K562 (cell line): ENCODE data around the gene UBASH3B. TPM values are rescaled to one million over a fixed set of nuclear protein-coding genes. Genes with fewer than 3 reads are reported as not detected.

ENCODE experiments used
- ATAC-seq: fragments of 200-7000 bp; cut with Tn5 transposase; 3 replicates; pipeline ENCODE4 v1.9.1; 2020; ENCODE audit warnings: moderate library complexity
- BruUV-seq: library from RNA; stranded (reverse); fragments of 400-500 nt; replicated peaks from 2 replicates; lab custom pipeline; 2021; lab: Mats Ljungman, UMichigan
- CTCF ChIA-PET: fragments of 300-600 bp; formaldehyde crosslinking; extraction: SDS; loops from one replicate; lab custom pipeline; 2021; ENCODE audit warnings: low intra/inter-chr PET ratio; lab: Yijun Ruan, JAX
- POLR2A ChIA-PET: fragments of 300-600, 350-650 bp; sonication (Branson Sonifier 250); formaldehyde crosslinking; extraction: SDS; loops from one replicate; lab custom pipeline; 2021; ENCODE audit warnings: antibody characterized with exemption, inconsistent platforms; lab: Yijun Ruan, JAX
- DNase-seq, 4 experiments: peaks; one replicate each; pipeline versions ENCODE4 v3.0.0 to v3.0.0-alpha.2; 2011 to 2018; ENCODE audit warnings: low spot score in 3 of 4, mixed read lengths in 3 of 4; ENCODE audit errors: extremely low read depth in 1 of 4
- FAIRE-seq: peaks from 2 replicates; lab custom pipeline; 2011; peaks lifted over from hg19 to GRCh38; lab: Jason Lieb, UNC
- H2AFZ ChIP-seq: 2 replicates; pipeline ENCODE4 v1.6.0; 2011; ENCODE audit warnings: low read depth, low read length, control low read depth, inconsistent platforms
- H3K27ac ChIP-seq: fragments of 200-600 bp; 3 replicates; pipeline ENCODE4 v1.8.0; 2011; ENCODE audit warnings: low read depth, mild to moderate bottlenecking, control low read depth, inconsistent platforms, low read length, moderate library complexity, mixed read lengths; ENCODE audit errors: extremely low read depth
- H3K27me3 ChIP-seq, 2 experiments: fragments of 300-600 bp in 1 of 2; 2 replicates in 1 of 2; 3 replicates in 1 of 2; pipeline versions ENCODE4 v1.6.0 to v1.8.0; 2011; ENCODE audit warnings: inconsistent platforms in 2 of 2, low read length in 2 of 2, mild to moderate bottlenecking in 1 of 2, mixed read lengths in 1 of 2, moderate library complexity in 1 of 2; ENCODE audit not compliant: control insufficient read depth in 2 of 2, insufficient read depth in 2 of 2
- H3K36me3 ChIP-seq: fragments of 300-600 bp; 3 replicates; pipeline ENCODE4 v1.8.0; 2011; ENCODE audit warnings: mild to moderate bottlenecking, low read length, inconsistent platforms; ENCODE audit not compliant: control insufficient read depth, insufficient read depth
- H3K4me1 ChIP-seq, 2 experiments: fragments of 200-600 bp in 1 of 2; replicated peaks in 1 of 2; 2 replicates in 1 of 2; 3 replicates in 1 of 2; pipeline versions ENCODE4 v1.5.1 to v1.8.0; 2011; ENCODE audit warnings: inconsistent platforms in 2 of 2, low read length in 2 of 2, mild to moderate bottlenecking in 1 of 2, mixed read lengths in 1 of 2, moderate library complexity in 1 of 2; ENCODE audit not compliant: control insufficient read depth in 2 of 2, insufficient read depth in 2 of 2
- H3K4me2 ChIP-seq: 2 replicates; pipeline ENCODE4 v1.6.1; 2011; ENCODE audit warnings: low read length, control low read depth, inconsistent platforms, mixed read lengths; ENCODE audit not compliant: insufficient read depth
- H3K4me3 ChIP-seq: fragments of 200-600 bp; sonication (generic), shearing (Covaris generic); 2 replicates; pipeline ENCODE4 v1.5.1; 2016; ENCODE audit warnings: control low read depth, inconsistent platforms
- H3K79me2 ChIP-seq: fragments of 200-600 bp; 3 replicates; pipeline ENCODE4 v1.8.0; 2011; ENCODE audit warnings: low read length, inconsistent platforms; ENCODE audit not compliant: control insufficient read depth, insufficient read depth
- H3K9ac ChIP-seq, 2 experiments: 2 replicates each; pipeline versions ENCODE4 v1.6.0 to v1.6.1; 2011; ENCODE audit warnings: low read depth in 2 of 2, low read length in 2 of 2, control low read depth in 1 of 2, inconsistent platforms in 1 of 2, mild to moderate bottlenecking in 1 of 2, mixed read lengths in 1 of 2; ENCODE audit not compliant: insufficient read depth in 1 of 2
- H3K9me1 ChIP-seq: one replicate; pipeline ENCODE4 v1.6.0; 2011; ENCODE audit warnings: inconsistent platforms, mild to moderate bottlenecking, low read length, moderate library complexity; ENCODE audit not compliant: control insufficient read depth, insufficient read depth
- H3K9me3 ChIP-seq: replicated peaks from 2 replicates; pipeline ENCODE4 v1.5.1; 2011; ENCODE audit warnings: low read depth, low read length, inconsistent platforms; ENCODE audit not compliant: control insufficient read depth, insufficient read depth
- H4K20me1 ChIP-seq: replicated peaks from 2 replicates; pipeline ENCODE4 v1.6.1; 2011; ENCODE audit warnings: low read length, inconsistent platforms, mixed read lengths; ENCODE audit not compliant: control insufficient read depth, insufficient read depth
- SMAD2 ChIP-seq: fragments of 150-350 bp; IDR thresholded peaks from 2 replicates; pipeline ENCODE4 v1.6.1; 2014; ENCODE audit warnings: low read depth, mild to moderate bottlenecking, low read length
- TCF15 ChIP-seq: fragments of 250-450 bp; sonication (Bioruptor Pico); IDR thresholded peaks from 2 replicates; pipeline ENCODE4 v1.8.0; 2022; ENCODE audit warnings: moderate library complexity, mild to moderate bottlenecking, inconsistent platforms
- TGIF2 ChIP-seq: sonication (generic); formaldehyde crosslinking; IDR thresholded peaks from 2 replicates; pipeline ENCODE4 v1.8.1; 2022; ENCODE audit warnings: mild to moderate bottlenecking, missing genetic modification reagents, moderate library complexity
- U2AF1 ChIP-seq: fragments of 200-400 bp; formaldehyde crosslinking; optimal IDR thresholded peaks from 2 replicates; pipeline ENCODE3; 2017; ENCODE audit warnings: mild to moderate bottlenecking, low read depth, low read length, moderate library complexity
- WGBS: fragments of 100-300 bp; shearing (Covaris generic); methylation state at CpG from one replicate; pipeline ENCODE4 v1.1.6; 2016; ENCODE audit warnings: low coverage, mixed read lengths; ENCODE audit not compliant: insufficient coverage; ENCODE audit errors: missing lambda C conversion rate; 5-methylcytosine and 5-hydroxymethylcytosine counted together
- in situ Hi-C: fragments of 300-500 bp; cut with MboI; formaldehyde crosslinking; loops from 4 replicates; pipeline ENCODE4 v1.15.0; 2018; ENCODE audit warnings: inconsistent platforms, mixed read lengths
- intact Hi-C: fragments of 100-400 bp; cut with micrococcal nuclease; formaldehyde crosslinking; loops from 2 replicates; pipeline ENCODE4 v1.14.2; 2022
- polyA plus RNA-seq, 8 experiments: library from polyadenylated mRNA; depleted of rRNA in 4 of 8; stranded (reverse) in 5 of 8; unstranded in 3 of 8; fragments of >200 nt; fragmentation: Nextera tagmentation in 2 of 8; fragmentation: Illumina TruSeq in 1 of 8; extraction: Ambion mirVana in 2 of 8; extraction: Trizol in 1 of 8; gene quantifications; 2 replicates each; pipeline versions ENCODE4 v1.2.1 to v1.2.3, GENCODE V29; 2011 to 2014; ENCODE audit warnings: inconsistent platforms in 1 of 8, missing spikeins in 1 of 8
- total RNA-seq, 7 experiments: library from RNA; depleted of rRNA in 6 of 7; stranded (reverse); fragments of >200 nt in 6 of 7; fragmentation: Illumina TruSeq in 2 of 7; extraction: Trizol in 2 of 7; gene quantifications; 2 replicates each; pipeline versions ENCODE4 v1.2.1 to v1.2.3, GENCODE V29; 2011 to 2021; ENCODE audit warnings: low replicate concordance in 1 of 7

UBASH3B gene
- total and polyA plus RNA-seq, 9 of the 15 experiments (the other 6 are each of a cell fraction or from before 2014, with no cell fraction given), result 0.01 to 0.31 (median 0.08) TPM; not detected in 2

- no peak overlapping the region for H3K9ac ChIP-seq
- TF ChIP-seq TCF15 (CRISPR knock-in tag) (no peak), SMAD2 (no peak), TGIF2 (CRISPR knock-in tag) (no peak), U2AF1 (no peak)
- WGBS, result 0% methylated on average over 11 of the region's 11 CpGs
- peaks cover 10 to 39% of the 10 kb centered on the region in 2 experiments; a peak in 3 of 5 replicates for H3K27me3 ChIP-seq
- no peak overlapping the region for H2AFZ ChIP-seq
- ChIA-PET POLR2A (no interaction called here), CTCF (no interaction called here)
- BruUV-seq, result no TSS peak
- no peak for FAIRE-seq
- peaks cover 6% of the 10 kb centered on the region; the same call in 1 of the 2 replicates for H4K20me1 ChIP-seq
- no peaks in the 10 kb centered on the region for H3K9me3 ChIP-seq
- H3K79me2 ChIP-seq, result no peaks in the 10 kb centered on the region
- no peak overlapping the region for H3K27ac ChIP-seq
- intact Hi-C loops (no loop called here), in situ Hi-C loops (no loop called here)
- no peak for DNase-seq
- no peaks in the 10 kb centered on the region for H3K36me3 ChIP-seq
- H3K9me1 ChIP-seq, result no peaks in the 10 kb centered on the region
- ATAC-seq, result no peak
- H3K4me2 ChIP-seq, result no peak overlapping the region
- H3K4me1 ChIP-seq, result peaks cover 0 to 17% of the 10 kb centered on the region in 2 experiments; a peak in 2 of 5 replicates
- no peak overlapping the region for H3K4me3 ChIP-seq
These were observed 4.4 kb downstream of the UBASH3B start for GRCh38 chr11:122659676-122660554.
